ENCODE measurements around the gene FRS3.

DNA sequence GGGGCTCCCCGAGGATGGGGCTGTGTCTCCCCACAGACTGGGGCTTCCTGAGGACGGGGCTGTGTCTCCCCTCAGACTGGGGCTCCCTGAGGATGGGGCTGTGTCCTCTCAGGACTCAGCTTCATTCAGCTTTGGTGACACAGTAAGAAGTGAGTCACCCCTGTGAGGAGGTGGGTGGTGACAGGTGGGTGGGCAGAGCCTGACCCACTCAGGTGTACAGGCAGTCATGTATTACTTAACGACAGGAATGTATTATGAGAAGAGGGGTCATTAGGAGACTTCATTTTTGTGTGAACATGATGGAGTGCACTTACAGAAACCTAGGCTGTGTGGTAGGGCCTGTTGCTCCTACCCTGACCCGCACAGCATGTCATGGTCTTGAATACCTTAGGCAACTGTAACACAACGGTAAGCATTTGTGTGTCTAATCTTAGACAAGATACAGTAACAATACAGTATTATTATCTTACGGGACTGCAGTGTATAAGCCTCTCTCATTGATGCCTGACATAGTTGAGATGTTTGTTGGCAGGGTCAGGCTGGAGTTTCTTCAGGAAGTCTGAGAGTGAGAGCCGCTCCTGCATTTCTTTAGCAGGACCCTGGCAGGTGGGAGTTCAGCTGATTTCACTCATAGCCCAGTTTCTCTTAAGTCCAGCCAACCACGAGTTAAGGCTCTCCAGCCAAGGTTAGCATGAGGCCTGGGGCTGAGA lies 21.6 kb downstream of the FRS3 start:
- TF ChIP-seq FOXP1 (IDR thresholded peaks at IDR 0.05) (no peak), FOXP1 (CRISPR knock-in tag; IDR thresholded peaks at IDR 0.05) (no peak), ZNF264 (CRISPR knock-in tag; IDR thresholded peaks at IDR 0.05) (no peak), ELF4 (CRISPR knock-in tag; IDR thresholded peaks at IDR 0.05; ENCODE audit: borderline replicate concordance) (no peak), KLF13 (CRISPR knock-in tag; IDR thresholded peaks at IDR 0.05) (no peak), SP1 (IDR thresholded peaks at IDR 0.05) (no peak), SP1 (CRISPR knock-in tag; IDR thresholded peaks at IDR 0.05) (no peak), TAF1 (CRISPR knock-in tag; IDR thresholded peaks at IDR 0.05) (no peak), ZFP36L2 (CRISPR knock-in tag; IDR thresholded peaks at IDR 0.05) (no peak), JUN (CRISPR knock-in tag; IDR thresholded peaks at IDR 0.05) (no peak), POLR2A (IDR thresholded peaks at IDR 0.05; ENCODE audit: insufficient read depth in 1 of 2, low read depth in 2 of 2, low read length in 2 of 2) (no peak)
- TF ChIP-seq, protein P1, sequence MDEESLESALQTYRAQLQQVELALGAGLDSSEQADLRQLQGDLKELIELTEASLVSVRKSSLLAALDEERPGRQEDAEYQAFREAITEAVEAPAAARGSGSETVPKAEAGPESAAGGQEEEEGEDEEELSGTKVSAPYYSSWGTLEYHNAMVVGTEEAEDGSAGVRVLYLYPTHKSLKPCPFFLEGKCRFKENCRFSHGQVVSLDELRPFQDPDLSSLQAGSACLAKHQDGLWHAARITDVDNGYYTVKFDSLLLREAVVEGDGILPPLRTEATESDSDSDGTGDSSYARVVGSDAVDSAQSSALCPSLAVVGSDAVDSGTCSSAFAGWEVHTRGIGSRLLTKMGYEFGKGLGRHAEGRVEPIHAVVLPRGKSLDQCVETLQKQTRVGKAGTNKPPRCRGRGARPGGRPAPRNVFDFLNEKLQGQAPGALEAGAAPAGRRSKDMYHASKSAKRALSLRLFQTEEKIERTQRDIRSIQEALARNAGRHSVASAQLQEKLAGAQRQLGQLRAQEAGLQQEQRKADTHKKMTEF (CRISPR knock-in tag; IDR thresholded peaks at IDR 0.05), result no peak
- TF ChIP-seq, protein P2, sequence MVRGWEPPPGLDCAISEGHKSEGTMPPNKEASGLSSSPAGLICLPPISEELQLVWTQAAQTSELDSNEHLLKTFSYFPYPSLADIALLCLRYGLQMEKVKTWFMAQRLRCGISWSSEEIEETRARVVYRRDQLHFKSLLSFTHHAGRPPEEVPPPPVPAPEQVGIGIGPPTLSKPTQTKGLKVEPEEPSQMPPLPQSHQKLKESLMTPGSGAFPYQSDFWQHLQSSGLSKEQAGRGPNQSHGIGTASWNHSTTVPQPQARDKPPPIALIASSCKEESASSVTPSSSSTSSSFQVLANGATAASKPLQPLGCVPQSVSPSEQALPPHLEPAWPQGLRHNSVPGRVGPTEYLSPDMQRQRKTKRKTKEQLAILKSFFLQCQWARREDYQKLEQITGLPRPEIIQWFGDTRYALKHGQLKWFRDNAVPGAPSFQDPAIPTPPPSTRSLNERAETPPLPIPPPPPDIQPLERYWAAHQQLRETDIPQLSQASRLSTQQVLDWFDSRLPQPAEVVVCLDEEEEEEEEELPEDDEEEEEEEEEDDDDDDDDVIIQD (CRISPR knock-in tag; IDR thresholded peaks at IDR 0.05; ENCODE audit: low read depth), result no peak
- TF ChIP-seq, protein P3, sequence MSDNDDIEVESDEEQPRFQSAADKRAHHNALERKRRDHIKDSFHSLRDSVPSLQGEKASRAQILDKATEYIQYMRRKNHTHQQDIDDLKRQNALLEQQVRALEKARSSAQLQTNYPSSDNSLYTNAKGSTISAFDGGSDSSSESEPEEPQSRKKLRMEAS (IDR thresholded peaks at IDR 0.05), result no peak
- TF ChIP-seq, protein P4, sequence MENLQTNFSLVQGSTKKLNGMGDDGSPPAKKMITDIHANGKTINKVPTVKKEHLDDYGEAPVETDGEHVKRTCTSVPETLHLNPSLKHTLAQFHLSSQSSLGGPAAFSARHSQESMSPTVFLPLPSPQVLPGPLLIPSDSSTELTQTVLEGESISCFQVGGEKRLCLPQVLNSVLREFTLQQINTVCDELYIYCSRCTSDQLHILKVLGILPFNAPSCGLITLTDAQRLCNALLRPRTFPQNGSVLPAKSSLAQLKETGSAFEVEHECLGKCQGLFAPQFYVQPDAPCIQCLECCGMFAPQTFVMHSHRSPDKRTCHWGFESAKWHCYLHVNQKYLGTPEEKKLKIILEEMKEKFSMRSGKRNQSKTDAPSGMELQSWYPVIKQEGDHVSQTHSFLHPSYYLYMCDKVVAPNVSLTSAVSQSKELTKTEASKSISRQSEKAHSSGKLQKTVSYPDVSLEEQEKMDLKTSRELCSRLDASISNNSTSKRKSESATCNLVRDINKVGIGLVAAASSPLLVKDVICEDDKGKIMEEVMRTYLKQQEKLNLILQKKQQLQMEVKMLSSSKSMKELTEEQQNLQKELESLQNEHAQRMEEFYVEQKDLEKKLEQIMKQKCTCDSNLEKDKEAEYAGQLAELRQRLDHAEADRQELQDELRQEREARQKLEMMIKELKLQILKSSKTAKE (CRISPR knock-in tag; IDR thresholded peaks at IDR 0.05; ENCODE audit: borderline replicate concordance), result no peak
- TF ChIP-seq, protein P5, sequence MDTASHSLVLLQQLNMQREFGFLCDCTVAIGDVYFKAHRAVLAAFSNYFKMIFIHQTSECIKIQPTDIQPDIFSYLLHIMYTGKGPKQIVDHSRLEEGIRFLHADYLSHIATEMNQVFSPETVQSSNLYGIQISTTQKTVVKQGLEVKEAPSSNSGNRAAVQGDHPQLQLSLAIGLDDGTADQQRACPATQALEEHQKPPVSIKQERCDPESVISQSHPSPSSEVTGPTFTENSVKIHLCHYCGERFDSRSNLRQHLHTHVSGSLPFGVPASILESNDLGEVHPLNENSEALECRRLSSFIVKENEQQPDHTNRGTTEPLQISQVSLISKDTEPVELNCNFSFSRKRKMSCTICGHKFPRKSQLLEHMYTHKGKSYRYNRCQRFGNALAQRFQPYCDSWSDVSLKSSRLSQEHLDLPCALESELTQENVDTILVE (CRISPR knock-in tag; IDR thresholded peaks at IDR 0.05), result no peak
